Nephron (organoid): Measurements from ENCODE around the gene TAS2R1.

Experiments used
- H3K27ac Mint-ChIP-seq, 3 experiments: 2 replicates each; pipeline ENCODE4 v1.8.0; 2020; ENCODE audit warnings: mixed read lengths in 3 of 3, mild to moderate bottlenecking in 2 of 3, moderate library complexity in 1 of 3
- H3K27me3 Mint-ChIP-seq: 2 replicates; pipeline ENCODE4 v1.8.0; 2021; ENCODE audit warnings: low read depth, mild to moderate bottlenecking, moderate library complexity, mixed read lengths
- H3K36me3 Mint-ChIP-seq: 2 replicates; pipeline ENCODE4 v1.8.0; 2020; ENCODE audit warnings: low read depth, mixed read lengths
- H3K4me1 Mint-ChIP-seq: 2 replicates; pipeline ENCODE4 v1.8.0; 2020; ENCODE audit warnings: mixed read lengths
- H3K4me3 Mint-ChIP-seq, 3 experiments: 2 replicates each; pipeline ENCODE4 v1.8.0; 2020; ENCODE audit warnings: mild to moderate bottlenecking in 3 of 3, mixed read lengths in 3 of 3, moderate library complexity in 2 of 3
- H3K9me3 Mint-ChIP-seq: 2 replicates; pipeline ENCODE4 v1.8.0; 2020; ENCODE audit warnings: mixed read lengths
- TF ChIP-seq, protein P1 (sequence below), 3 experiments: fragments of 200-600 bp; sonication (generic); IDR thresholded peaks; one replicate each; pipeline ENCODE4 v1.5.0; 2021; ENCODE audit warnings: antibody characterized with exemption in 3 of 3; ENCODE audit not compliant: unreplicated experiment in 3 of 3

Gene TAS2R1

DNA sequence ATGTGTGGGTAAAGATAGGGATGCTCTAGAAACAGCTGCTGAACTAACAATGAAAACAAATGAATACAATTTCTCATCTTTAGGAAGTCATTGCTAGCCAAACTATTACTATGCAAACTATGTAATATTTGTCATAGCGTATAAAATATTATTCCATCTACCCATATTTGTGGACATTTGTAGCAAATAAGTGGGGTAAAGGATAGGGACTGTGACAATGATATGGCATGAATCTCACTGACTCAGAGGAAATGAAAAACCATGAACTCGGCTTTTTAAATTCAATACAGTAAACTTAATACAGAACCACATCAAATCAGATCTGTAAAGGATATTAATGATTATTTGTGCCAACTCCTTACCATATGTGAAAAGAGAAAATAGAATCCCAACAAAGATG, 16.7 kb upstream of the TAS2R1 start:
- Mint-ChIP-seq H3K27ac (no peak overlapping the region), H3K4me3 (no peak overlapping the region), H3K4me1 (no peaks in the 10 kb centered on the region), H3K27me3 (no peaks in the 10 kb centered on the region), H3K9me3 (no peaks in the 10 kb centered on the region), H3K36me3 (no peaks in the 10 kb centered on the region)
- TF ChIP-seq, protein P1, sequence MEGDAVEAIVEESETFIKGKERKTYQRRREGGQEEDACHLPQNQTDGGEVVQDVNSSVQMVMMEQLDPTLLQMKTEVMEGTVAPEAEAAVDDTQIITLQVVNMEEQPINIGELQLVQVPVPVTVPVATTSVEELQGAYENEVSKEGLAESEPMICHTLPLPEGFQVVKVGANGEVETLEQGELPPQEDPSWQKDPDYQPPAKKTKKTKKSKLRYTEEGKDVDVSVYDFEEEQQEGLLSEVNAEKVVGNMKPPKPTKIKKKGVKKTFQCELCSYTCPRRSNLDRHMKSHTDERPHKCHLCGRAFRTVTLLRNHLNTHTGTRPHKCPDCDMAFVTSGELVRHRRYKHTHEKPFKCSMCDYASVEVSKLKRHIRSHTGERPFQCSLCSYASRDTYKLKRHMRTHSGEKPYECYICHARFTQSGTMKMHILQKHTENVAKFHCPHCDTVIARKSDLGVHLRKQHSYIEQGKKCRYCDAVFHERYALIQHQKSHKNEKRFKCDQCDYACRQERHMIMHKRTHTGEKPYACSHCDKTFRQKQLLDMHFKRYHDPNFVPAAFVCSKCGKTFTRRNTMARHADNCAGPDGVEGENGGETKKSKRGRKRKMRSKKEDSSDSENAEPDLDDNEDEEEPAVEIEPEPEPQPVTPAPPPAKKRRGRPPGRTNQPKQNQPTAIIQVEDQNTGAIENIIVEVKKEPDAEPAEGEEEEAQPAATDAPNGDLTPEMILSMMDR (IDR thresholded peaks at IDR 0.05; ENCODE audit: unreplicated experiment in 3 of 3): no peak

DNA sequence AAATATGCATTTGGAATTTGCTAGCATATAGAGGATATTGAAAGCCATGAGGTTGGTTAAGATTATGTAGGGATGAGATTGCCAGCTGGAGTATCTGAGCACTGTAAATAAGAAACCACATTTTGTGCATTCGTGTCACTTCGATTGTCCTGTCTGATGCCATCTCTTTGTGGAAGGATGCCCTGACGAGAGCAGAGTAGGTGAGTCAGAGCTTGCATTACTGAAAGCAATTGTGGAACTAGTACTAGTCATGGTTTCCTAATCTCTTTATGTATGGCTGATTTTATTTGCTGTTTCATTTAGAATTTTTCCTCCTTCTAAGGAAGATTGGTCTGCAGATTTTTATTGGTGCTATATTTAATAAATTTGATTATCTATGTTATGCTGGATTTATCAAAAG, 14.5 kb upstream of the TAS2R1 start:
- H3K4me1 Mint-ChIP-seq: no peaks in the 10 kb centered on the region
- no peaks in the 10 kb centered on the region for H3K27me3 Mint-ChIP-seq
- H3K4me3 Mint-ChIP-seq: no peak overlapping the region
- no peaks in the 10 kb centered on the region for H3K36me3 Mint-ChIP-seq
- H3K27ac Mint-ChIP-seq: no peak overlapping the region
- TF ChIP-seq, protein P1 (IDR thresholded peaks at IDR 0.05; ENCODE audit: unreplicated experiment in 3 of 3): no peak
- H3K9me3 Mint-ChIP-seq: peaks cover 1% of the 10 kb centered on the region

DNA sequence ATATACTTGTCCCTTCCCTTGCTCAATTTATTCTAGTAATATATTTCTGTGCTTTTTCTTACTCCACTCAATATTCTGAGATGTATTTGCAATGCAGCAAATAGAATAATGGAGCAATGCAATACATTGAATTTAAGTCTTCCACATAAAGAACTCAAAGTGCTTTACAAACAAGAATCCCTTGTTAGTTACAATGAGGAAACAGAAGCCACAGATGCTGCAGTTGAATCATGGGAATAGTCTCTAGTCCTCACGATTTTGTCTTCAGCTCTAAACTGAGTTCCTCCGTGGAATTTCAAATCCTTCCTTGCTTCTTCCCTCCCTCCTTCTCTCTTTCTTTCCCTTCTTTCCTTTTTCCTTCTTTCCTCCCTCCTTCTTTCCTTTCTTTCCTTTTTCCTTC, 12.5 kb upstream of the TAS2R1 start:
- Mint-ChIP-seq H3K4me3 (no peak overlapping the region), H3K9me3 (peaks cover 10% of the 10 kb centered on the region), H3K4me1 (no peaks in the 10 kb centered on the region), H3K27ac (no peak overlapping the region), H3K27me3 (no peaks in the 10 kb centered on the region), H3K36me3 (no peaks in the 10 kb centered on the region)
- TF ChIP-seq, protein P1 (IDR thresholded peaks at IDR 0.05; ENCODE audit: unreplicated experiment in 3 of 3): no peak

DNA sequence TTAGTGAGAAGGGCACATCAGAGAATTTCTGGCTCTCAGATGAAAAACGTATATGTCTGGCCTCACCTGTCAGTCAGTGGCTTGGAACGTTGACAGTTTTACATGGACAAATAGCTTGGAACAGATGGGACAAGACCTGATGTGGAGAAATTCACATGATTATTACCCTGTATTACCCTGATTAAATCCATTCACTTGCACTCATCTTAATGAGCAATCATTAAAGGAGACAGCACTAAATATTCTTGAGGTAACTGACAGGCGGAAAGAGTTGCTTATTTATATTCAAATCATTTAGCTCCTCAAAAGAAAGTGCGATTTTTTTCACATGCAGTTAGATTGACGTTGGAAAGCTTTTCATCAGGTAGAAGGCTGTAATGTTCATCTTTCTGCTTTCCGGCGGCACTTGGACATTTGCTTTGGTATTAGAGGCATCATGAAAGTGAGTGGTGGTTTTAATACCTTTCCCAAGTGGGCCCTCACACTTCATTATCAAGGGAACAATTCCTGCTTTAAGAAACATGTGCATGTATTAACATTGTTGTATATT, 11.7 kb upstream of the TAS2R1 start:
- TF ChIP-seq, protein P1 (IDR thresholded peaks at IDR 0.05; ENCODE audit: unreplicated experiment in 3 of 3): no peak
- Mint-ChIP-seq H3K4me1 (no peaks in the 10 kb centered on the region), H3K27me3 (no peaks in the 10 kb centered on the region), H3K9me3 (peaks cover 16% of the 10 kb centered on the region), H3K4me3 (no peak overlapping the region), H3K36me3 (no peaks in the 10 kb centered on the region), H3K27ac (no peak overlapping the region)

DNA sequence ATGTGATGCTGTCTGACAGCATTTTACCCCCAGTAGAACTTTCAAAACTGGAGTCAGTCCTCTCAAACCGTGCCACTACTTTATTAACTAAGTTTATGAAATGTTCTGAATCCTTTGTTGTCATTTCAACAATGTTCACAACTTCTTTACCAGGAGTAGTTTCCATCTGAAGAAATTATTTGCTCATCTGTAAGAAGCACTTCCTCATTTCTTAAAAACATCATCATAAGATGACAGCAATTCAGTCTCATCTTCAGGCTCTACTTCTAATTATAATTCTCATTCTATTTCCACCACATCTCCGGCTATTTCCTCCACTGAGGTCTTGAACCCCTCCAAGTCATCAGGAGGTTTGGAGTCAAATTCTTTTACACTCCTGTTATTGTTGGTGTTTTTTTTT, 2.3 kb upstream of the TAS2R1 start:
- Mint-ChIP-seq H3K27me3 (peaks cover 6% of the 10 kb centered on the region), H3K36me3 (no peaks in the 10 kb centered on the region), H3K27ac (no peak overlapping the region), H3K9me3 (peaks cover 38% of the 10 kb centered on the region), H3K4me3 (no peak overlapping the region), H3K4me1 (no peaks in the 10 kb centered on the region)
- TF ChIP-seq, protein P1 (IDR thresholded peaks at IDR 0.05; ENCODE audit: unreplicated experiment in 3 of 3): no peak

DNA sequence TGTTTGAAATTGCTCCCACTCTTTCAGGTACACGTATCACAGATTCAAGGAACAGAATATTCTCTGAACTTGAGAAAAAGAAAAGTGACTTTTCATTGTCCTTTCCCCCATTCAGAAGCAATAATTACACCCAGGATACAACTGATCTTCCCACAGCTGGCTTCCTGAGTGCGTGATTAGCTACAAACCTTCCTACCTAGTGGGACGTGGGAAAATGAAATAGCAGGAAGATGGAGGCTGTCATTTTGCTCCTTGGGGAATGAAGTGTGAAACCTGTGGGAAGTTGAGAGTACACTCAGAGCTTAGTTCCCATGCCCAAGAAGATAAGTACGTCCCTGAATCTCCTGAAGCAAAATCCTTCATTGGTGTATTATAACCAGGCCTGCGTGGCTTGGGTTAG, 2.6 kb downstream of the TAS2R1 start:
- Mint-ChIP-seq H3K27me3 (no peaks in the 10 kb centered on the region), H3K4me1 (peaks cover 11% of the 10 kb centered on the region), H3K9me3 (no peaks in the 10 kb centered on the region), H3K27ac (no peak overlapping the region), H3K36me3 (no peaks in the 10 kb centered on the region), H3K4me3 (no peak overlapping the region)
- TF ChIP-seq, protein P1 (IDR thresholded peaks at IDR 0.05; ENCODE audit: unreplicated experiment in 3 of 3): no peak
